SJCRH30 (cell line): ENCODE results near the gene TMEM225B. TPM values are rescaled to one million over a fixed set of nuclear protein-coding genes. Genes with fewer than 3 reads are reported as not detected.
"Not testable (repeated sequence)": the region's sequence is repeated elsewhere in the genome, so short reads cannot be mapped to it uniquely, and the experiment has no call there.

Source experiments
- DNase-seq, 2 experiments: peaks; one replicate each; pipeline ENCODE4 v3.0.0-alpha.2; 2015 to 2020
- H3K27ac ChIP-seq: fragments of 250-450 bp; sonication (Bioruptor Pico); 2 replicates; pipeline ENCODE4 v1.5.1; 2020; ENCODE audit warnings: mild to moderate bottlenecking, moderate library complexity
- H3K27me3 ChIP-seq: fragments of 250-450 bp; sonication (Bioruptor Pico); 2 replicates; pipeline ENCODE4 v1.5.1; 2020; ENCODE audit warnings: mild to moderate bottlenecking, moderate library complexity
- H3K36me3 ChIP-seq: fragments of 250-450 bp; sonication (Bioruptor Pico); 2 replicates; pipeline ENCODE4 v1.5.1; 2020; ENCODE audit warnings: mild to moderate bottlenecking, moderate library complexity
- H3K4me1 ChIP-seq: fragments of 250-450 bp; sonication (Bioruptor Pico); 2 replicates; pipeline ENCODE4 v1.5.1; 2020; ENCODE audit warnings: mild to moderate bottlenecking, moderate library complexity
- H3K4me3 ChIP-seq: fragments of 250-450 bp; sonication (Bioruptor Pico); 2 replicates; pipeline ENCODE4 v1.5.1; 2020; ENCODE audit warnings: mild to moderate bottlenecking, moderate library complexity
- H3K9me3 ChIP-seq: fragments of 250-450 bp; sonication (Bioruptor Pico); replicated peaks from 2 replicates; pipeline ENCODE4 v1.5.1; 2020; ENCODE audit warnings: mild to moderate bottlenecking, moderate library complexity
- total RNA-seq: library from RNA; depleted of rRNA; stranded (reverse); fragments of >200 nt; shearing (Covaris generic); gene quantifications from 2 replicates; pipeline ENCODE4 v1.2.3, GENCODE V29; 2014; rRNA removed

Gene TMEM225B
- total RNA-seq, 1 experiment from 2014 or later, result 0.32 TPM

GRCh38 chr7:99644431-99644830 lies 46.4 kb downstream of the TMEM225B start:
- no peak for DNase-seq

GRCh38 chr7:99645590-99645989 lies 47.5 kb downstream of the TMEM225B start:
- Histone ChIP-seq H3K36me3 (no peaks in the 10 kb centered on the region), H3K9me3 (no peaks in the 10 kb centered on the region), H3K4me3 (no peak overlapping the region), H3K27me3 (no peaks in the 10 kb centered on the region), H3K27ac (no peak overlapping the region), H3K4me1 (no peaks in the 10 kb centered on the region)
- DNase-seq, result no peak

More at GRCh38 chr7:99644431-99644830, 46.4 kb downstream of the TMEM225B start:
- Histone ChIP-seq H3K9me3 (no peaks in the 10 kb centered on the region), H3K36me3 (no peaks in the 10 kb centered on the region), H3K4me3 (no peak overlapping the region), H3K27ac (no peak overlapping the region), H3K4me1 (no peaks in the 10 kb centered on the region), H3K27me3 (no peaks in the 10 kb centered on the region)

GRCh38 chr7:99648843-99649242 lies 50.8 kb downstream of the TMEM225B start:
- DNase-seq, result no peak
- Histone ChIP-seq H3K36me3 (no peaks in the 10 kb centered on the region), H3K4me3 (no peak overlapping the region), H3K27me3 (no peaks in the 10 kb centered on the region), H3K27ac (no peak overlapping the region), H3K9me3 (no peaks in the 10 kb centered on the region), H3K4me1 (no peaks in the 10 kb centered on the region)

GRCh38 chr7:99651290-99651689 lies 53.2 kb downstream of the TMEM225B start:
- Histone ChIP-seq H3K4me1 (no peaks in the 10 kb centered on the region), H3K27ac (no peak overlapping the region)
- no peak for DNase-seq

GRCh38 chr7:99652671-99653070 lies 54.6 kb downstream of the TMEM225B start:
- H3K4me3 ChIP-seq, result no peak overlapping the region
- no peaks in the 10 kb centered on the region for H3K27me3 ChIP-seq
- H3K36me3 ChIP-seq, result no peaks in the 10 kb centered on the region
- DNase-seq, result no peak
- H3K9me3 ChIP-seq, result peaks cover 8% of the 10 kb centered on the region
- H3K27ac ChIP-seq, result no peak overlapping the region
- H3K4me1 ChIP-seq, result no peaks in the 10 kb centered on the region

More at GRCh38 chr7:99651290-99651689, 53.2 kb downstream of the TMEM225B start:
- no peaks in the 10 kb centered on the region for H3K36me3 ChIP-seq
- H3K27me3 ChIP-seq, result no peaks in the 10 kb centered on the region
- H3K9me3 ChIP-seq, result peaks cover 8% of the 10 kb centered on the region
- no peak overlapping the region for H3K4me3 ChIP-seq

GRCh38 chr7:99653269-99653668 lies 55.2 kb downstream of the TMEM225B start:
- not testable (repeated sequence) for H3K9me3 ChIP-seq, DNase-seq, H3K27me3 ChIP-seq, H3K27ac ChIP-seq, H3K36me3 ChIP-seq, H3K4me3 ChIP-seq, H3K4me1 ChIP-seq

GRCh38 chr7:99653754-99654153 lies 55.7 kb downstream of the TMEM225B start:
- no peak for DNase-seq
- Histone ChIP-seq H3K4me3 (no peak overlapping the region), H3K27me3 (no peaks in the 10 kb centered on the region), H3K36me3 (no peaks in the 10 kb centered on the region), H3K4me1 (no peaks in the 10 kb centered on the region), H3K27ac (no peak overlapping the region), H3K9me3 (peaks cover 8% of the 10 kb centered on the region)

GRCh38 chr7:99654626-99655025 lies 56.6 kb downstream of the TMEM225B start:
- DNase-seq, H3K4me1 ChIP-seq, H3K36me3 ChIP-seq, H3K27me3 ChIP-seq, H3K4me3 ChIP-seq, H3K9me3 ChIP-seq, H3K27ac ChIP-seq: not testable (repeated sequence)

- H3K27ac ChIP-seq, H3K36me3 ChIP-seq, DNase-seq, H3K27me3 ChIP-seq, H3K9me3 ChIP-seq, H3K4me1 ChIP-seq, H3K4me3 ChIP-seq: not testable (repeated sequence)
Measured at GRCh38 chr7:99657879-99658278, 59.8 kb downstream of the TMEM225B start.

Other genes with a start within 250 kb of the TMEM225B start
- 40.9 and 42.2 TPM in 2 replicates for gene ARPC1B, start 223.5 kb upstream of the TMEM225B start, total RNA-seq
- 72.8 and 76.8 TPM in 2 replicates for gene PDAP1, start 189.7 kb upstream of the TMEM225B start, total RNA-seq
- gene BUD31, start 189.3 kb upstream of the TMEM225B start, total RNA-seq, result 132 and 136 TPM in 2 replicates
- gene PTCD1, start 159.5 kb upstream of the TMEM225B start, total RNA-seq, result 7.5 and 8.2 TPM in 2 replicates
- 58.9 and 76.8 TPM in 2 replicates for gene CPSF4, start 159.3 kb upstream of the TMEM225B start, total RNA-seq
- gene ATP5MF, start 132.1 kb upstream of the TMEM225B start, total RNA-seq, result 912 and 1,207 TPM in 2 replicates
- gene ZNF789, start 125.4 kb upstream of the TMEM225B start, total RNA-seq, result 12.2 and 20.1 TPM in 2 replicates
- 25.4 and 29.7 TPM in 2 replicates for gene ZNF394, start 98.0 kb upstream of the TMEM225B start, total RNA-seq
- gene ZKSCAN5, start 93.6 kb upstream of the TMEM225B start, total RNA-seq, result 18.9 and 19.5 TPM in 2 replicates
- gene FAM200A, start 46.2 kb upstream of the TMEM225B start, total RNA-seq, result 13.9 and 15.0 TPM in 2 replicates
- 64.3 and 79.9 TPM in 2 replicates for gene ZNF655, start 39.6 kb upstream of the TMEM225B start, total RNA-seq
- gene ZSCAN25, start 18.7 kb downstream of the TMEM225B start, total RNA-seq, result 21.2 and 22.0 TPM in 2 replicates
- 0.36 TPM in 1 of 2 replicates, not detected in the other for gene CYP3A5, start 81.7 kb downstream of the TMEM225B start, total RNA-seq
- 0.12 TPM in 1 of 2 replicates, not detected in the other for gene CYP3A7, start 136.9 kb downstream of the TMEM225B start, total RNA-seq
- gene CYP3A4, start 185.9 kb downstream of the TMEM225B start, total RNA-seq, result not detected in 2 replicates
- not detected in 2 replicates for gene CYP3A43, start 229.7 kb downstream of the TMEM225B start, total RNA-seq